ENCODE results near the gene SLC8A3. TPM values are rescaled to one million over a fixed set of nuclear protein-coding genes. Genes with fewer than 3 reads are reported as not detected.

SLC8A3 gene
- total and polyA plus RNA-seq, 4 donors = 0.23 to 0.45 TPM; not detected in 2

DNA sequence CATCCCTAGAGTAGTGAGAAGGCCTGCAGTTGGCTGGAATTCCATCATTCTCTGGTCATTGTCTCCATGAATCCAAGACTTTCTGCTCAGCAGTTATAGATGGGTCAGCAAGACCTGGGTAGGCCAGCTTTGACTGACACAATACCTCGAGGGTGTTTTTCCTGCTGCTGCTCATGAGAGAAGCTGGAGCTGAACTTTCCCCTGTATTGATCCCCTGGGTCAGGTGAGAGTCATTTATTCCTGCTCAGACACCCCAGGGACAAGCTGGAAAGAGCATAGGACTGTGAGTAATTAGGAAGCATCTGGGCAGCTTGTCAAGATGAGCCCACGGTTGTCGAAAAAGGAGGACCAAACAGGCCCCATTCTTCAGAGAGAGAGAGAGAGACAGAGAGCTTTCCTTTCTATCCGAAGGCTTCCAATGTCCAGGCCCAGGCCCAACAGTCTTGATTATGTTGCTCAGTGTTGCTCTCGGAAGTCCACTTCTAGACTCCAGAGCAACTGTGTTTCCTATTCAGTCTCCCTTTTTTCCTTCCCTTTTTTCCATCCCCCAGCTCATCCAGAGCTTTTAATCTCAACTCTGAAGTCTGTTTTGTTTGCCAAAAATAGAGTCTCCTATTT lies 131.1 kb downstream of the SLC8A3 start:
- Histone ChIP-seq H3K36me3 (ENCODE audit: control insufficient read depth in 1 of 2, insufficient read depth in 2 of 2, low read length in 1 of 2) (no peaks in the 10 kb centered on the region), H3K4me1 (ENCODE audit: control insufficient read depth in 1 of 2, insufficient read depth in 2 of 2, low read length in 2 of 2) (no peaks in the 10 kb centered on the region), H3K4me3 (ENCODE audit: low read length in 2 of 2) (no peak overlapping the region), H3K9me3 (ENCODE audit: control insufficient read depth, low read length) (no peaks in the 10 kb centered on the region), H3K27me3 (ENCODE audit: control insufficient read depth in 1 of 2, insufficient read depth in 2 of 2, low read length in 1 of 2) (peaks cover 0 to 2% of the 10 kb centered on the region in 2 donors), H3K27ac (ENCODE audit: low read depth in 1 of 2, low read length in 2 of 2) (no peak overlapping the region)
- no peak for ATAC-seq (ENCODE audit: low FRiP score)
- DNase-seq = no peak
- 69 to 71% methylated on average over 5 of the region's 5 CpGs for WGBS, 2 donors
- intact Hi-C loops (cut with DNase I) = no loop called here

DNA sequence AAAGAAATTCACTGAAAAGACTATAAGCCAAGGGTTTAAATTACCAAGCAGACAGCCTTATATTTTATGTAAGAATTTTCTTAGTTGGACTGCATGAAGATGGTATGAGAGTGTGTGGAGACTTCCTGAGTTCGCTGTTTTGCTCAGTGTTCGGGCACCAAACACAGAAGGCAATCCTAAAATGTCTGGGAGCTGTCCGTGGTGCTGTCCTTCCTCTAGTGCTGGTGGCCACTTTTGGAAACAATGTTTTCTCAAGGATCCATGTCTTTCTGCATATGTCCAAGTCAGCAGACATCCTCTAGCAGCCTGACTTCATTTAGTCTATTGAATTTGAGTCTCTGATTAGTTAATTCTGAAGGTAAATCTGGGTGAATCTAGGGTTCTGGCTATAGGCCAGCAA lies 135.8 kb downstream of the SLC8A3 start:
- no peak for ATAC-seq (ENCODE audit: low FRiP score)
- H3K27ac ChIP-seq (ENCODE audit: low read depth in 1 of 2, low read length in 2 of 2) = no peak overlapping the region
- peaks cover 0 to 2% of the 10 kb centered on the region in 2 donors for H3K27me3 ChIP-seq (ENCODE audit: control insufficient read depth in 1 of 2, insufficient read depth in 2 of 2, low read length in 1 of 2)
- no peak overlapping the region for H3K4me3 ChIP-seq (ENCODE audit: low read length in 2 of 2)
- no peaks in the 10 kb centered on the region for H3K4me1 ChIP-seq (ENCODE audit: control insufficient read depth in 1 of 2, insufficient read depth in 2 of 2, low read length in 2 of 2)
- H3K9me3 ChIP-seq (ENCODE audit: control insufficient read depth, low read length) = peaks cover 3% of the 10 kb centered on the region
- no peaks in the 10 kb centered on the region for H3K36me3 ChIP-seq (ENCODE audit: control insufficient read depth in 1 of 2, insufficient read depth in 2 of 2, low read length in 1 of 2)
- WGBS, 2 donors = 6 to 11% methylated on average over 3 of the region's 3 CpGs
- intact Hi-C loops (cut with DNase I) = no loop called here
- DNase-seq = no peak

DNA sequence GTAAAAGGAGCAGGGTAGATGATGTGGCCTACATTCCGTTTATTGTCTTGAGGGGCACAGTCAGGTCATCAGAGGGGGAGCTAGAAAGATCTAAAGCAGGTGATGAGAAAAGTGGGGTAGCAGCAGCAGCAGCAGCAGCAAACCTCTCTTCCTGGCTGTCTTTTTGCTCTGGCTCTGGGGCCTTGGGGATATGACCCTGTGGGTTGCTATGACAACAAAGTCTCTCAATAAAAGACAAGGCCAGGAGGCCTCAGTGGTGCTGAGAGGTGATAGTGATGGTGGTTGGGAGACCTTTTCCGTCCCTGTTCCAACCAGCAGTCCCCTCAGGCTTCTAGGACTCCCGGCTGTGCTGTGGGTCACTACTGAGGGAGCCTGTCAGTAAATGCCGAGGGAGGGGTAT lies 138.6 kb downstream of the SLC8A3 start:
- ATAC-seq (ENCODE audit: low FRiP score) = no peak
- 65 to 73% methylated on average over 4 of the region's 4 CpGs for WGBS, 2 donors
- no peaks in the 10 kb centered on the region for H3K36me3 ChIP-seq (ENCODE audit: control insufficient read depth in 1 of 2, insufficient read depth in 2 of 2, low read length in 1 of 2)

GRCh38 chr14:70049605-70050004 lies 139.1 kb downstream of the SLC8A3 start:
- H3K4me1 ChIP-seq (ENCODE audit: control insufficient read depth in 1 of 2, insufficient read depth in 2 of 2, low read length in 2 of 2) = no peaks in the 10 kb centered on the region
- WGBS, 2 donors = 57 to 60% methylated on average over 3 of the region's 3 CpGs
- H3K36me3 ChIP-seq (ENCODE audit: control insufficient read depth in 1 of 2, insufficient read depth in 2 of 2, low read length in 1 of 2) = no peaks in the 10 kb centered on the region
- H3K27me3 ChIP-seq (ENCODE audit: control insufficient read depth in 1 of 2, insufficient read depth in 2 of 2, low read length in 1 of 2) = no peaks in the 10 kb centered on the region
- H3K9me3 ChIP-seq (ENCODE audit: control insufficient read depth, low read length) = peaks cover 3% of the 10 kb centered on the region
- no peak overlapping the region for H3K27ac ChIP-seq (ENCODE audit: low read depth in 1 of 2, low read length in 2 of 2)
- no peak overlapping the region for H3K4me3 ChIP-seq (ENCODE audit: low read length in 2 of 2)
- no peak for DNase-seq
- ATAC-seq (ENCODE audit: low FRiP score) = no peak
- intact Hi-C loops (cut with DNase I) = no loop called here

More for the DNA sequence above, 138.6 kb downstream of the SLC8A3 start:
- no peaks in the 10 kb centered on the region for H3K4me1 ChIP-seq (ENCODE audit: control insufficient read depth in 1 of 2, insufficient read depth in 2 of 2, low read length in 2 of 2)
- H3K27me3 ChIP-seq (ENCODE audit: control insufficient read depth in 1 of 2, insufficient read depth in 2 of 2, low read length in 1 of 2) = no peaks in the 10 kb centered on the region
- DNase-seq = no peak
- H3K4me3 ChIP-seq (ENCODE audit: low read length in 2 of 2) = no peak overlapping the region
- H3K27ac ChIP-seq (ENCODE audit: low read depth in 1 of 2, low read length in 2 of 2) = no peak overlapping the region
- intact Hi-C loops (cut with DNase I) = no loop called here
- peaks cover 3% of the 10 kb centered on the region for H3K9me3 ChIP-seq (ENCODE audit: control insufficient read depth, low read length)

DNA sequence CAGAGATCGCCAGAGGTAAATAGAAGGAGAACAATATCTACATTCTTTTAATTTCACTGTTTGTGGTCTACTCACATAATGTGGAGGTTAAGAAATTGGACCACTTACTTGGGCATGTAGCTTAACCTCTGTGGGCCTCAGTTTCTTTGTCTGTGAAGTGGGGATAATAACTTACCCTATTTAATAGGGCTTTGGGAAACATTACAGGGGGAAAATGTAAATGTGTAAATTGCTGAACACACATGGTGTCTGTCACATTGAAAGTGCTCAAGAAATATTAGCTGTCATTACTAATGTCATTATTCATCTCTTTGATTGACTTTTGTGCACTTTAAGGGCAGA lies 140.5 kb downstream of the SLC8A3 start:
- Histone ChIP-seq H3K36me3 (ENCODE audit: control insufficient read depth in 1 of 2, insufficient read depth in 2 of 2, low read length in 1 of 2) (no peaks in the 10 kb centered on the region), H3K4me3 (ENCODE audit: low read length in 2 of 2) (no peak overlapping the region), H3K4me1 (ENCODE audit: control insufficient read depth in 1 of 2, insufficient read depth in 2 of 2, low read length in 2 of 2) (no peaks in the 10 kb centered on the region), H3K27ac (ENCODE audit: low read depth in 1 of 2, low read length in 2 of 2) (no peak overlapping the region), H3K9me3 (ENCODE audit: control insufficient read depth, low read length) (peaks cover 3% of the 10 kb centered on the region), H3K27me3 (ENCODE audit: control insufficient read depth in 1 of 2, insufficient read depth in 2 of 2, low read length in 1 of 2) (no peaks in the 10 kb centered on the region)
- intact Hi-C loops (cut with DNase I) = no loop called here
- DNase-seq (no peak), ATAC-seq (ENCODE audit: low FRiP score) (no peak)
- 77 to 89% methylated on average over 1 of the region's 1 CpG for WGBS, 2 donors

DNA sequence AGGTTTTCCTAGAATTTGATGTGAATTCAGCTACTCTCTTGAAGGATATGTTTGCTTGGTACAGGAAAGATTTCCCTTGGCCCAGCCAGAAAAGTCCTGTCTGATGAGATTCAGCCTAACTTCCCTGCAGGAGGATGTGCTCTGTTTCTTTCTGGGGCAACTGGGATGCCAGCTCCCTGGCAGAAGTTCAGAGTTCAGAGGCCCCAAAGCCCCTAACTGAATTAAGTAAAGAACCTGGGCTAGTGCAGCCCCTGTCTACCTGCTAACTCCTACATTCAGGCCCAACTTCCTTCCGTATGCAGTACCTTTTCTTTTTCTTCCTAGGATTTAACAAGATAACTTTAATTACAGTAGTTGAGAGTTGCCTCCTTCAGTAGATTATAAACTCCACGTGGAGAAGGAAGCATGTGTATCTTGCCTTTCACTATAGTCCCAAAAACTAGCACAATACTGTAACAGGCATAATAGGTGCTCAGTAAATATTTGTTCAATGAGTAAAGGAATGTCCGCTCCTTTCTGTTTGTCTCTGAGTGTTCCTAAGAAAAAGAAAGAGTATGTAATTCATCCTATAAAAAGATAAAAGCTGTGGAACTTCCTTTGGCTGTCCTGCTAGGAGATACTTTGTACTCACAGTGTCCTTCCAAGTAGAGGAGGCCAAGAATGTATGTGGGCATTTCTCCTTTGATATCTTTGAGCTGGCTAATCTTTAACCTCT lies 141.0 kb downstream of the SLC8A3 start:
- H3K9me3 ChIP-seq (ENCODE audit: control insufficient read depth, low read length) = peaks cover 3% of the 10 kb centered on the region
- WGBS, 2 donors = 55 to 67% methylated on average over 3 of the region's 3 CpGs
- intact Hi-C loops (cut with DNase I) = no loop called here
- no peak overlapping the region for H3K4me3 ChIP-seq (ENCODE audit: low read length in 2 of 2)
- no peaks in the 10 kb centered on the region for H3K36me3 ChIP-seq (ENCODE audit: control insufficient read depth in 1 of 2, insufficient read depth in 2 of 2, low read length in 1 of 2)
- ATAC-seq (ENCODE audit: low FRiP score) = no peak
- H3K4me1 ChIP-seq (ENCODE audit: control insufficient read depth in 1 of 2, insufficient read depth in 2 of 2, low read length in 2 of 2) = no peaks in the 10 kb centered on the region
- DNase-seq = no peak
- no peak overlapping the region for H3K27ac ChIP-seq (ENCODE audit: low read depth in 1 of 2, low read length in 2 of 2)
- peaks cover 0 to under 1% of the 10 kb centered on the region in 2 donors for H3K27me3 ChIP-seq (ENCODE audit: control insufficient read depth in 1 of 2, insufficient read depth in 2 of 2, low read length in 1 of 2)

GRCh38 chr14:70045844-70046535 lies 142.8 kb downstream of the SLC8A3 start:
- intact Hi-C loops (cut with DNase I) = no loop called here
- WGBS, 2 donors = 27 to 43% methylated on average over 22 of the region's 22 CpGs

DNA sequence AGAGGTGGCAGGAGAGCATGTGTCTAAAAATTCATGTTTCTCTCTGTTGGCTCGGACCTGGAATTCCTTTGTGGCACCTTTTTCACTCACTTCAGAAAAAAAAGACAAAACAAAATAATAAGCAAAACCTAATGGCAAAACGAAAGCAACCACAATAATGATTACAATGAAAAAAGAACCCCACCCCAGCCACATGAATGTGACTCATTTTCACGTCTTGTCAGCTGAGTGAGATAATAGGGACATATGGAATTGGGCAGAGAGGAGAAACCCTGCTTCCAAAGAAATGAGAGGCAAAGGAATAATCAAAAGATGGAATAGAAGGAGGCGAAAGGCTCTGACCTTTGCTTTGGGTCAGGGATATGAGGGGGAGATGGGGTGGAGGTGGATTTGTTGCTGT lies 143.4 kb downstream of the SLC8A3 start:
- H3K4me1 ChIP-seq (ENCODE audit: control insufficient read depth in 1 of 2, insufficient read depth in 2 of 2, low read length in 2 of 2) = no peaks in the 10 kb centered on the region
- H3K4me3 ChIP-seq (ENCODE audit: low read length in 2 of 2) = no peak overlapping the region
- intact Hi-C loops (cut with DNase I) = no loop called here
- H3K27me3 ChIP-seq (ENCODE audit: control insufficient read depth in 1 of 2, insufficient read depth in 2 of 2, low read length in 1 of 2) = peaks cover 0 to 1% of the 10 kb centered on the region in 2 donors
- no peak overlapping the region for H3K27ac ChIP-seq (ENCODE audit: low read depth in 1 of 2, low read length in 2 of 2)
- H3K36me3 ChIP-seq (ENCODE audit: control insufficient read depth in 1 of 2, insufficient read depth in 2 of 2, low read length in 1 of 2) = no peaks in the 10 kb centered on the region
- H3K9me3 ChIP-seq (ENCODE audit: control insufficient read depth, low read length) = peaks cover 3% of the 10 kb centered on the region
- no peak for DNase-seq
- 65 to 69% methylated on average over 4 of the region's 4 CpGs for WGBS, 2 donors
- ATAC-seq (ENCODE audit: low FRiP score) = no peak

More at GRCh38 chr14:70045844-70046535, 142.8 kb downstream of the SLC8A3 start:
- H3K27ac ChIP-seq (ENCODE audit: low read depth in 1 of 2, low read length in 2 of 2) = no peak overlapping the region
- H3K4me3 ChIP-seq (ENCODE audit: low read length in 2 of 2) = no peak overlapping the region
- H3K27me3 ChIP-seq (ENCODE audit: control insufficient read depth in 1 of 2, insufficient read depth in 2 of 2, low read length in 1 of 2) = peaks cover 0 to 1% of the 10 kb centered on the region in 2 donors
- peak; percentile 52 for ATAC-seq (ENCODE audit: low FRiP score)
- H3K9me3 ChIP-seq (ENCODE audit: control insufficient read depth, low read length) = peaks cover 3% of the 10 kb centered on the region
- H3K4me1 ChIP-seq (ENCODE audit: control insufficient read depth in 1 of 2, insufficient read depth in 2 of 2, low read length in 2 of 2) = no peaks in the 10 kb centered on the region
- H3K36me3 ChIP-seq (ENCODE audit: control insufficient read depth in 1 of 2, insufficient read depth in 2 of 2, low read length in 1 of 2) = no peaks in the 10 kb centered on the region
- peak; percentile 55 to 83 for DNase-seq

Data from aorta (tissue), 5 donors.